ENCODE data around the gene ABCC1.

The ABCC1 gene

DNA sequence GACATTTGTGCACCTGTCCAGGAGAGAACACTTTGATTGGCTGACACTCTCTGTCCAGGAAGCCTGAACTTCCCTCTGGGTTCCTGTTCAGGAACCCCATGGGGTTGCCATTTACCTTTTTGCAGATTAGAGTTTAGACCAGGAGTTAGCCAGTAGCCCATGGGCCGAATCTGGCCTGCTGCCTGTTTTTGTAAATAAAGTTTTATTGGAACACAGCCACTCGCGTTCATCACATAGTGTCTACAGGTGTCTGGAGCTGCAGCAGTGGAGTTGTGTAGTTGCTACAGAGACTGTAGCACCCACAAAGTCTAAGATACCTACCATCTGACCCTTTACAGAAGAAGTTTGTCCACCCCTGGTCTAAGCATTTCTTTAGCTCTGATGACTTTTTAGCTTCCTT lies 70.9 kb downstream of the ABCC1 start:
- no peak for DNase-seq (ENCODE audit: low read depth in 3 of 3)

DNA sequence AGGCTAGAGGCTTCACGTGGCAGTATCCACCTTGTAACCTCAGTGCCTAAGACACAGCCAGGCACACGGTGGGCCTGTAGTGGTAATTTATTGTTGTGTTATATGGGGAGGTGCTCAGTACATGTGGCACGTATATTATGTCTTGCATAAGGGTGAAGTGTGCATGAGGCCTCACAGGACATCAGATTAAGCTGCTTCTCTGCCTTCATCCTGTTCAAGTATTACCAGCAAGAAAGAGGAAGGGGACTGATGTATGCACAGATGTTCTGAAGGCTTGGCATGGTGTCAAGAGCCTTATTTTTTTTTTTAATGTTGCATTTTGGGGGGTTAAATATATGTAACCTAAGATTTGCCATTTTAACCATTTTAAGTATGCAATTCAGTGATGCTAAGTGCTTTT lies 71.6 kb downstream of the ABCC1 start:
- DNase-seq (ENCODE audit: low read depth in 3 of 3), result no peak

DNA sequence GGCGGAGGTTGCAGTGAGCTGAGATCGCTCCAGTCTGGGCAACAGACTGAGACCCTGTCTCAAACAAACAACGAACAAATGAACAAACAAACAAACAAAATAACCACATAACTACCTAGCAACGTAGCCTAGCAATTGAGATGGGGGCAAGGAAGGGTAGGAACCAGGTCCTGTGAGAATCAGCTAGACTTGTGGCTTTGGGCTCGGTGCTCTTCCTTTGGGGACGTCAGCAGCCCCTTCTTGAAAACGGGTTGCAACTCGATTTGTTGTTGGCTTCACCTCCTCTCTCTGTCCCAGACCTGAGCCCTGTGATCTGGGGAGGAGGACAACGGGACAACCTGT lies 72.2 kb downstream of the ABCC1 start:
- DNase-seq (ENCODE audit: low read depth in 3 of 3), result no peak

DNA sequence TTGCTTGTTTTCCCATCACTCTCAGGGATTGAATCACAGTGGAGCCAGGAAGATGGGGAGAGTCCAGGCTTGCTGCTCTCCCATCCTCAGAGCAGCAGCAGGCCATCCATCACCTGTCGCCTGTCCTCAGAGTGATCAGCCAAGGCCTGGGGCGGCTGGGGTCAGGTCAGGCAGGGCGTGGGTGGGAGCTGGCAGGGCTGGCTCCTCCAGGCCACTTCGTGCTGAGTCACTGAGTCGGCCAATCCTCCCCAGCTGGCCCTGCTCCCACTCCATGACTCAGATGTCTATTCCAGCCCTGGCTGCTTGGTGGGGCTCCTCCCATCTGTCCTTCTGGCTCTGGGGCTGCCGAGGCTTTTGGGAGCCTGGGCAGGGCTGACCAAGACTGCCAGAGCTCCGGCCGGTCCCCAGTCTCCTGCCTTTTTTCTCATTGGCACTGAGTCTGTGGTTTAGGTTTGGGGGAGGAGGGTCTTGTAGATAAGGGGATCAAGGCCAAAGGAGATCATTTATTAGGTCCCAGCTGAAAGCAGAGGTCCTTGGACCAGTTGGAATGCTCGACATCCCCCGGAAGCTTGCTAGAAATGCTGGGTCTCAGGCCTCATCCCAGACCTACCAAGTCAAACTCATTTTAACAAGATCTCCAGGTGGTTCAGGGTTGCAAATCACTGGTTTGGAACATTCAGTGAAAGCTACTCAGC lies 72.7 kb downstream of the ABCC1 start:
- no peak for DNase-seq (ENCODE audit: low read depth in 3 of 3)

DNA sequence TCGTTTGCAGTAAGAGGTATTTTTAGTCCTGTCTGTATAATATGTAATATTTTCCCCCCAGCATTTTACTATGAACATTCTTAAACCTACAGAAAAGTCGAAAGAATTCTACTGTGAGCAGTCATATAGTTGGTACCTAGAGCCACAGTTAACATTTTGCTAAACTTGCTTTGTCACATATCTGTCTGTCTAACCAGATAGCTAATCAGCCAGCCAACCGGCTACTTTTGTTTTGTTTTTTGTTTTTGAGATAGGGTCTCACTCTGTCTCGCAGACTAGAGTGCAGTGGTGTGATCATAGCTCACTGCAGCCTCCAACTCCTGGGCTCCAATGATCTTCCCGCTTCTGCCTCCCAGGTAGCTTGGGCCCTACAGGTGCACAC lies 73.3 kb downstream of the ABCC1 start:
- DNase-seq (ENCODE audit: low read depth in 3 of 3), result no peak

DNA sequence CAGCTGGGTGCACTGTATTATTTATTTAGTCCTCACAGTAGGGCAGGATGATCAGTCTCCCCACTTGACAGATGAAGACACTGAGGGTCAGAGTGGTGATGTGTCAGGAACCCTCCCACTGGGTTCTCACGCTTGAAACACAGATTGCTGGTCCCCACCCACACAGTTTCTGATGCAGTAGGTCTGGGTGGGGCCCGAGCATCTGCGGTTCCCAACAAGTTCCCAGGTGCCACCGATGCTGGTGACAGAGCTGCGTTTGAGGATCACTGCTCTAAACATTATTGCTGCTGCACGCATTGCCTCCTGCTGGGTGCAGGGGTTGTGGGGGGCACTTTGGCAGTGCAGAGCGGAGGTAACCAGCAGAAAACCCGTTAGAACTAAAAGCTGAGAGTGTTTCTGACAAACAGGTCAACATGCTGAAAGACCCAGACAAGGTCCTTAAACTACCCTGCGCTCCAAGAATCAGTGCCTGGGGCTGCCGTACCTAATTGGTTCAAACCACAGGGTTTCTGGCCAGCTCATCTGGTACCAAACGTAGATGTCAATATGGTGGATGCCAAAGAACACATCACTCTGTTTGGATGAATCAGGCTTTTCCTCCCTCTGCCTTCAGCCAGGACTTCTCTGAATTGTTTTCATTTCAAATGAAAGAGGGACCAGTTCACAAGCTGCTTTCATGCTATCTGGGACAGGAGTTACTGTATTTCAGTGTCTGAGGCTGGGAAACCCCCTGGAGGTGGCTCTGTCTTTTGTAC lies 76.0 kb downstream of the ABCC1 start:
- DNase-seq (ENCODE audit: low read depth in 3 of 3), result peak; percentile 28 to 62 (median 45)

DNA sequence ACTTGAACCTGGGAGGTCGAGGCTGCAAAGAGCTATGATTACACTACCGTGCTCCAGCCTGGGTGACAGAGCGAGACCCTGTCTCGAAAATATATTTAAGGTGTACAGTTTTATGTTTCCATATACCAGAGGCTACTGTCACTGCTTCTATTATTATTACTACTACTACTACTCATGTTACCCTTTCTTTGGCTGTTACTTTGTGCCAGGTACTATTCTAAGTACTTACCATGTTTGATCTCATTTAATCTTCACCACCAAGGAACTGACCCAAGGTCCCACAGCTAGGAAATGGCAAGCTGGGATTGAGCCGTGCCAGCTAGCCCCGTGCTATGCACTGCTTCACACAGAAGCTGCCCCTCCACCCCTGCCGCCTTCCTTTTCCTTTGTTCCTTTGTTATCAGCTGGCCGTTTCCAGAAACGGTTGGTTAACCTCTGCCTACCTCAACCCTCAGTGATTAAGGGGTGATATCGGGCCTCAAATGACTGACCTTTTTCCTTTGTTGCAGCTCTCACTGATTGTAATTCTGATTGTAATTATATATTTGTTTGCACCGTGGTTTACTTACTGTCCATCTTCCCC lies 78.4 kb downstream of the ABCC1 start:
- DNase-seq (ENCODE audit: low read depth in 3 of 3), result no peak

DNA sequence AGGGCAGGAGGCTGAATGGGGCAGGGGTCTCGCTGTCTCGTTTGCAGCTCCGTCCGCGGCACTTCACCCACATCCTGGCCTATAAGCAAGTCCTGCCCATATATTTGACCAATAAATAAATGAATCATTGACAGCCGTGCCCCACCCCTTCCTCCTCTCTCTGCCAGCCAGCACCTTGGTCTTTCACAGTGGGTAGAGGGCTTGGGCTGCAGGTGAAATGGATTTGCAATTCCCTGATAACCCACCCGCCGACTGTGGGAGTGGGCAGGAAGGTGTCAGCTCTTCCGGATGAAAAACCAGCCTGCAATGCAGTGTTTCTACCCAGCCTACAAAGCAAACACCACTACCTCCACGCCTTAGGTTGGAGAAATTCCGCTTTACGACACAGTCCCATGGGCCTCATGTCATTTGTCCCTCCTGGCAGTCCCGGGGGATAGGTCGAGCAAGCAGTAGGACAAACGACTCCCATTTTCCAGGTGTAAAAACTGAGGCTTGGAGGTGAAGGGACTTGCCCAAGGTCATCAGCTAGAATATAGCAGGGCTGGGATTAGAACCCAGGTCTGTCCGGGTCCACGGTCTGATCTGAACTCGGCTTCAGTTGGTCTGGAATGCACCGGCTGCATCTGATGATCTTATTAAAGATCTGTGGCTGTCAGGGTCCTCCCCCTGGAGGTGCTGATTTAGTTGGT lies 79.0 kb downstream of the ABCC1 start:
- no peak for DNase-seq (ENCODE audit: low read depth in 3 of 3)

DNA sequence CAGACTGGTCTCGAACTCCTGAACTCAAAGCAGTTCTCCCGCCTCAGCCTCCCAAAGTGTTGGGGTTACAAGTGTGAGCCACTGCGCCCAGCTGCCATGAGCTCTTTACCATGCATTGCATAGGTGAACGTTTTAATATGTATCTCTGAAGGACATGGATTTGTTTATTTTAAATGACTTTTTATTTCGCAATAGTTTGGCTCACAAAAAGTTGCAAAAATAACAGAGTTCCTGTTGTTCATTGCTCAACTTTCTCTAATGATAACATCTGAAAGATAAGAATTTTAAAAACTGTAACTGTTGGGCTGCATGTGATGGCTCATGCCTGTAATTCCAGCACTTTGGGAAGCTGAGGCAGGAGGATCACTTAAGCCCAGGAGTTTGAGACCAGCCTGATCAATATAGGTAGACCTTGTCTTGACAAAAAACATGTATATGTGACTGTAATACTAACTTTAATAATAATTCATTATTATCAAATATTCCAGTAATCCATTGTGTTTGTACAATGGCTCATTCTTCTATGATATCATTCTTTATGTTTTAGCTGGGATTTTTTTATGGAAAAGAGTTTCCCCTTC lies 80.1 kb downstream of the ABCC1 start:
- DNase-seq (ENCODE audit: low read depth in 3 of 3), result no peak

DNA sequence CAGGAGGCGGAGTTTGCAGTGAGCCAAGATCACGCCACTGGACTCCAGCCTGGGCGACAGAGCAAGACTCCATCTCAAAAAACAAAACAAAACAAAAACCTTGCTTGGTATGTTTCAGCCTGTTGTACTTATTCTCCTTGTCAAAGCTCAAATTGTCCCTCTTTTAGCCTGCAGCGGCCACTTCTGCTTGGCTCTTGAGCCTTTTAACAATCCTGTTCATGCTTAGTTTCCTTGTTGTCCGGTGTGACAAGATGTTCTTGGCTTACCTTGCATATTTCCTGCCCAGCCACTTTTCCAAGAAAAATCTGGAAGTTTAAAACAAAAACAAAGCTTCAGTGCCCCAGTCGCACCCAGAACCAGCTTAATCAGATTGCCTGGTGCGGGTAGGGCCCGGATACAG lies 81.0 kb downstream of the ABCC1 start:
- no peak for DNase-seq (ENCODE audit: low read depth in 3 of 3)

DNA sequence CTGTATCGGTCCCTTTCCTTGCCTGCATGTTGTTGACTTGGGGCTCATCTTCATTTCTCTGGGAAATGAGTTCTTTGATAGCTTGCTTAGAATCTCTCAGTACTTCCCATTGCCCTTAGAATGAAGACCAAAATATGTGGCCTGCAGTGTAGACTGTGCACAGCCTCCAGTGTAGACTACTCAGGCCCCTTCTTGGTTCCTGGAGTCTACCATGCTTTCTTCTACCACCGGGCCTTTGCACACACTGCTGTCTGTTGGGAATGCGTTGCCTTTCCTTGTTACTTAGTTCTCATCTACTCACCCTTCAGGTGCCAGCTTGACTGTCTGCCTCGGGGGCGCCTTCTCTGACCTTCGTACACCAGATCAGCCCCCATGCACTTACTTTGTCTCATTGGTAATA lies 82.0 kb downstream of the ABCC1 start:
- DNase-seq (ENCODE audit: low read depth in 3 of 3), result no peak

DNA sequence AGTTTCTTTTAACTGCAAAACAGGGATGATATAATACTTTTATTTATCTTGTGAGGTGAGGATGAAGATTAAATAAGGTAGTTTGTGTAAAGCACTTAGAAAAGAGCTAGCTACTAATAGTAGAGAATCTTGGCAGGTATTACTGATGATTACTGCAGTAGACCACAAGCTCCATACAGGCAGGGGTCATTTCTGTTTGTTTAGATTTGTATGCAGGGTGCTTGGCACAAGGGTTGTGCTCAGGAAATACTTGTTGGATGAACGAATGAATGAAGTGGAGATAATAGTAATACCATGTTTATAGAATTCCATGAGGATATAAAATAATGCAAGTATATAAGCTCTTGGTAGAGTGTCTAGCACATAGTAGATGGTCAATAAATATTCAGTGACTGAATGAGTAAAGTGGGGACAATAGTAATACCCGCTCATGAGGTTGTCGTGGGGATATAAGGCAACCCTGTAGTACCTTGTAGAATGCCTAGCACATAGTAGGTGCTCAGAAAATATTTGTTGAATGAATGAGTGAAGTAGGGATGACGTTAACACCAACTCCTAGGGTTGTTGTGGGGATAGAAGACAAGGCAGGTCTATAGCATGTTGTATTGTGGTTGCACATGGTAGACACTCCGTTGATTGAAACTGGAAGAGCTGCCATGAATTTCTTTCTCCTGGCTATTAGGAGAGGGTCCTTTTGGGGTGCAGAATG lies 83.0 kb downstream of the ABCC1 start:
- no peak for DNase-seq (ENCODE audit: low read depth in 3 of 3)

DNA sequence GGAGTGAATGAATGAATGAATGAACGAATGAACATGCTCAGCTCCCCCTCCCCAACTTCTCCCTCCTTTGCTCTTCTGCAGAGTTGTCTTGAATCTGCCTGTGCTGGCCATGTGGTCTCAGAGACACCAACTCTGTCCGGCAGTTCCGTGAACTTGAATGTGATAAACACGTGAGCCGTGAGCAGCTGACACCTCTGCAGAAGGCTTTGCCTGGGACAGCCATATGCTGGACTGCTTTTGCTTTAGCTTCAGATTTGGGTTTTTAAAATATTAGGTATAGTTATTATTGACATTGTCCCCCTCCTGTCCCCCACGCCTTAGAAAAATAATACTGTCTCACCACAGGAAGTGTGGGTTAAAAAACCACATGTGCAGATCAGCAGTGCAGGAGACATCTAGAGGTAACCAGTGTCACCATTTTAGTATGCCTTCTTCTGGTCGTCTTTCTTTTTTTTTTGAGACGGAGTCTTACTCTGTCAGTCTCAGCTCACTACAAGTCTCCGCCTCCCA lies 83.8 kb downstream of the ABCC1 start:
- DNase-seq (ENCODE audit: low read depth in 3 of 3), result no peak

DNA sequence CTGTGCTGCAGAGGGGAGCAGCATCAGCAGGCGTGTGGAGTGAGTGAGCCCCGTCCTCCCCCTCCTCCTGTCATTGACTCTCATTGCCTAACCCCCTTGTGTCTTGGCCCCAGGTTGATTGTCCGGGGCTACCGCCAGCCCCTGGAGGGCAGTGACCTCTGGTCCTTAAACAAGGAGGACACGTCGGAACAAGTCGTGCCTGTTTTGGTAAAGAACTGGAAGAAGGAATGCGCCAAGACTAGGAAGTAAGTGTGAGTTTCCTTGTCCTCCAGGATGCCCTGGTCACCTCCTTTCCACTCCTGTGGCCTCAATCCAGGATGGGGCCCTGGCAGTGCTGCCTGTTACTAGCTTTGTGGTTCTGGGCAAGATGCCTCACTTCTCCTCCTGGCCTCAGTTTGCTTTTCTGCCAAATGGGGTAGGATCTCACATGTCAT lies 87.0 kb downstream of the ABCC1 start:
- DNase-seq (ENCODE audit: low read depth in 3 of 3), result no peak

DNA sequence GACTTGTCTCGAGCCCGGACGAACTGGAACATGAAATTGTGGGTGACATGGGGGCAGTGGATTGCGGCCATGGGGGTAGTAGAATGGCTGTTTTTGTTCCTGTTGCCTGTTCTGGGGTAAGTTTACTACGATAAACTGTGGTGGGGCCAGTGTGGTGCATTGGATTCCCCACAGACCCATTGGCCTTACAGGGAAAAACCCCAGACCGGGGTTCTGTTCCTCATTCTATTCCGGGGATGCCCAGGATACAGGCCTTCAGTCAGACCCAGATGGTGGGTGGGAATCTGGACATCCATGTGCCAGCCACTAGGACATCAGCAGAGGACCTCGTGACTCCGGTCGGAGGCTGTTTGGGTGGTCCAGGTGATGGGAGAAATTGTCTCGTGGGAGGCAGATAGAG lies 88.1 kb downstream of the ABCC1 start:
- no peak for DNase-seq (ENCODE audit: low read depth in 3 of 3)

DNA sequence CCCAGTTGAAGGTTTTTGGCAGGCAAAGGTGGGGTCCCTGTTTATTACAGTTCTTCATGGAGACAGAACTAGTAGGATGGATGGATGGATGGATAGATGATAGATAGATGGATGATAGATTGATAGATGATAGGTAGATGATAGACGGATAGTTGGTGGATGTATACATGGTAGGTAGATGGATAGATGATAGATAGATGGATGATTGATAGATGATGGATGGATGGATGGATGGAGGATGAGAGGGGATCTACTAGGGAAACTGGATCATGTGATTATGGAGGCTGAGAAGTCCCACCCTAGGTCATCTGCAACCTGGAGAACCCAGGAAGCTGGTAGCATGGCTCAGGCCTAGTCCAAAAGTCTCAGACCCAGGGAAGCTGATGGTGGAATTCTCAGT lies 88.6 kb downstream of the ABCC1 start:
- DNase-seq (ENCODE audit: low read depth in 3 of 3), result no peak

DNA sequence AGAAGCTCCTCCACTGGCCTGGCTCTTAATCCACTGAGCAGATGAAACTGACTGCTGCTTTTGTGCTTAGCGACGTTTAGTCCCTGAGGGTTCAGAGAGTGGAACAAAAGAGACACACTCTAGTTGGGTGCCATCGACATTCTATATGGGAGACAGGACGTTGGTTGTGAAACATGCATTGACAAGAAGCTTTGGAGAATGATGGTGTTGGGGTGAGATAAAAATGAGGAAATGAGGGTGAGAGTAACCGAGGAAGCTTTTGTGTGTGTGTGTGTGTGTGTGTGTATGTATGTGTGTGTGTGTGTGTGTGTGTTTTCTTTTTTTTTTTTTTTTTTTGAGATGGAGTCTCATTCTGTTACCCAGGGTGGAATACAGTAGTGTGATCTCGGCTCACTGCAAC lies 89.5 kb downstream of the ABCC1 start:
- DNase-seq (ENCODE audit: low read depth in 3 of 3), result no peak

DNA sequence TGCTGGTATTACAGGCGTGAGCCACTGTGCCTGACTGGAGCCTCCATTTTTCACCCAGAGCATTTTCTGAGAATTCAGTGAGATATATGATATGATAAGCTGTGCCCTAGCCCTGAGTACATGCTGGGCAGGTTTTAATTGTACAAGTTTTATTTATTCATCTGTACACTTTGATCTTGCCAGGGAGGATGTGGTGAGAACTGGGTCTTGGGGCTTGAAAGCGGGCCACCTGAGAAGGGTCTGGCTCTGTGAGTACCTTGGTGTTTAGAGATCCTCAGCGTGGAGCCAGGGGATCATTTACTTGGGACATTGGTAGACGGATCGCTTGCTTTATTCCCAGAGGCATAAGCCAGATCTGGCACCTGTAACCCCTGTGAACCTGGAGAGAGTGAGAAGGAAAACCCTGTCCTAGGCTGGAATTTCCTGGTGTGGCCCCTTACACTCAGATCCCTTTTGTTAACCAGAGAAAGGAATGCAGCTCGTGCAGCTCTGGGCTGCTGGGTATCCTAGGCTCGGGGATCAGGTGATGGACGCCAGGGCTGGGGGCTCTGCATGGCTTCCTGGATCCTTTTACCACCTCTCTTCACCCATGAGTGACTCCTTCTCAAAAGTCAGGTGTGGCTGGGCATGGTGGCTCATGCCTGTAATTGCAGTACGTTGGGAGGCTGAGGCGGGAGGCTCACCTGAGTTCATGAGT lies 91.9 kb downstream of the ABCC1 start:
- DNase-seq (ENCODE audit: low read depth in 3 of 3), result no peak

DNA sequence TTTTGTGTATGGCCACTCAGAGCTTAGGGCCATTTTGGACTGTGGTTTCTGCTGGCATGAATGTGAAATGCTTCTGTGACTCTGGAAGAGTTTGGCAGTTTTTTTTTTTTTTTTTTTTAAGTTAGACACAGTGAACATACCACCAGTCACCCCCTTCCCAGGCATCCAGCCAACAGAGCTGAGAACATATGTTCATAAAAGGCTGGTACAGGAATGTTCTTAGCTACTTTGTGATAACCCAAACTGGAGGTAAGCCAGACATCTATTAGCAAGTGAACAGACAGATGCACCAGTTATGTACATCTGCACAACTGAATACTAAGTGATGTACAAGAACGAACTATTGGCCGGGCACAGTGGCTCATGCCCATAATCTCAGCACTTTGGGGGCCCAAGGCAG lies 92.7 kb downstream of the ABCC1 start:
- no peak for DNase-seq (ENCODE audit: low read depth in 3 of 3)

DNA sequence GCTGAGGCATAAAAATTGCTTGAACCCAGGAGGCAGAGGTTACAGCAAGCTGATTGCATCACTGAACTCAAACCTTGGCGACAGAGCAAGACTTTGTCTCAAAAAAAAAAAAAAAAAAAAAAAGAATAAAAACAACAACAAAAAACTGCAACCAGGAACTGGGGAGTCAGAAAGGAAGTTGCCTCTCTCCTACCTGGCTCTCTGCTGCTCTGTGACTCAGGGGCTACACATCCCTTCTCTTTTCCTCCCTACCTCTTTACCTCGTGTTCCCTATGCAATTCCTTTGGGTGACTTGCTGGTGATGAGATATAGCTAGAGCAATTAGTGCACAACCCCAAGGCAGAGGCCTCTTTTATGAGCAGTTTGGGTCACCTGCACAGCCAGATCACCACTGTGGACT lies 95.9 kb downstream of the ABCC1 start:
- no peak for DNase-seq (ENCODE audit: low read depth in 3 of 3)

DNA sequence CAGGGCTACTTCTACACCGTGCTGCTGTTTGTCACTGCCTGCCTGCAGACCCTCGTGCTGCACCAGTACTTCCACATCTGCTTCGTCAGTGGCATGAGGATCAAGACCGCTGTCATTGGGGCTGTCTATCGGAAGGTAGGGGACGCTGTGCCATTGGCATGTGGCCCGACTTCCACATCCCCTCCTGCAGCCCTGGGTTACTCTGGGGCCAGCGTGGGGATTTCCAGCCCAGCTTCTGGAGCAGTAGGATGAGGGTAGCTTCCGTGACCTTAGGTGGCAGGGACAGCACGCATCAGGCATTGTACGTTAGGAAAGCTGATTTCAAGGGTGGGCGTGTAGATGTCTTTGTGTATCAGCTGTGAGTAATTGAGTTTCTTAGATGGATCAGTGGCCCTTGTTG lies 96.5 kb downstream of the ABCC1 start:
- no peak for DNase-seq (ENCODE audit: low read depth in 3 of 3)

Data from stimulated activated CD4-positive, alpha-beta T cell treated with anti-CD3 and anti-CD28 coated beads, TNF-alpha, amount 100 ng/mL, for 24 hours (primary cell).